HG03571 (cell line): ENCODE results near the gene FGF23.

ENCODE experiments used
- ATAC-seq: cut with Tn5 transposase; IDR thresholded peaks from one replicate; pipeline ENCODE4 v1.9.1; 2021; ENCODE audit not compliant: unreplicated experiment

The FGF23 gene

DNA sequence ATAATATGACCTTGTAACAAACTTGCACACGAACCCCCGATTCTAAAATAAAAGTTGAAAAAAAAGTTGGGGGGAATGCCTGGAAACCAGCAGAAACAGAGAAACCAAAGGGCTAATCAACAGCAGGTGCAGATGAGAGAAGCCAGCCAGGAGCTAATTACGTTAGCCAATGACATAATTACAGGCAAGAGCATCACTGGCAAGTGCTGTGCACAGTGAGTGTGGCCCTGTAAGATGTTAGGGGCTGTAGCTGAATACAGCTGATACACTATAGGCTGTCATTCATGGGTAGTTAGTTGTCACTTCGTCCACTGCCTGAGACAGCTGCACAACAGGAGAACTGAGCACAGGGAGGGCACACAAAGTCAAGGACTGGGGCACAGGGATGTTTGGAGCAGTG, 7.3 kb upstream of the FGF23 start:
- no peak for ATAC-seq

- no peak for ATAC-seq
These were observed 3.9 kb upstream of the FGF23 start for GRCh38 chr12:4383304-4383865.

- no peak for ATAC-seq
These were observed 820 bp upstream of the FGF23 start for GRCh38 chr12:4380332-4380731.

DNA sequence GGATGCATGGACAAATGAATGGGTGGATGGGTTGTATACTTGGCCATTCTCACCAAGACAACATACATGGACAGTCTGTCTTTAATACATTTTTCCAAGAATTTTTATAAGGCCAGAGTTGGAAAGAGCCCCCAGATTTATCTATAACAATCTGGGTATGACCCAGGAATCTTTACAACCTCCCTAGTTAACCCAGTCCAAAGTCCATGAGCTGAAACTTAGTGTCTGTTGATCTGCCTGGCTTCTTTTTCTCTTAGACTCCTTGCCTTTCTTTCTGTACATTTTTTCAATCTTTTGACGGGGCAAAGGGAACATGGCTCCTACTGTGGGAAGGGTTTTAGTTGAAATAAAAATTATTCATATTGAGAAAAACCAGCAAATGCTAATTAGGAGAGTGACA, 740 bp downstream of the FGF23 start:
- ATAC-seq: no peak

- ATAC-seq: no peak
These were observed 4.1 kb downstream of the FGF23 start for GRCh38 chr12:4375449-4375848.

DNA sequence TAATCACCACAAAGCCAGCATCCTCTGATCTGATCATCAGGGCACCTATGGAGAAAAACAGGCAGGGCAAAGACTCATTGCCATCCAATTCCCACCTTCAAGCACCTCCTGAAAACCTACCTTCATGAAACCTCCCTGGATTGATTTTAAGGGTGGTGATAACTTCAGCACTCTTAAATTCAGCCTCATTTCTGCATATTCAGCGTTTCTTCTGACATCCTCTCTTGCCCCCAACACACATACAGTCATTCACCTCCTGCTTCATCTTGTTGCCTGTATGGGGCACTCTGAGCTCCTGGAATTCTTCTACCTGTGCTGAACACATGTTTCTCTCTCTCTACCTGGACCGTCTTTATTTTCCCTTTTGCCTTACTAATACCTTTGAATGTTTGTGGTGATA, 6.9 kb downstream of the FGF23 start:
- no peak for ATAC-seq

DNA sequence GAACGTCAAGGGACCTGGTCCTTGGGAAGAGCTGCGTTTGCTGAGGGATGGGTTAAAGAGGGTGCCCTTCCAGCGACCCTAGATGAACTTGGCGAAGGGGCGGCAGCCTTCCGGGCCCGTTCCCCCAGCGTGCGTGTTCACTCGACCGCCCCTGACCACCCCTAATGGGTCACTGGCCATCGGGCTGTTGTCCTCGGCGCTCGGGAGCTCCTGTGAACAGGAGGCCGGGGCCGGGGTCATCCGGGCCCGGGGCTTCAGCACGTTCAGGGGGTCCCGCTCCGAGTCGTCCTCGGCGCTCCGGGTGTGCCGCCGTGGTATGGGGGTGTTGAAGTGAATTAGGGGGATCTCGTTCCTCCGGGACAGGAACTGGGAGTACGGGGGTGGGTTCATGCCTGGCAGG, 9.2 kb downstream of the FGF23 start:
- no peak for ATAC-seq

DNA sequence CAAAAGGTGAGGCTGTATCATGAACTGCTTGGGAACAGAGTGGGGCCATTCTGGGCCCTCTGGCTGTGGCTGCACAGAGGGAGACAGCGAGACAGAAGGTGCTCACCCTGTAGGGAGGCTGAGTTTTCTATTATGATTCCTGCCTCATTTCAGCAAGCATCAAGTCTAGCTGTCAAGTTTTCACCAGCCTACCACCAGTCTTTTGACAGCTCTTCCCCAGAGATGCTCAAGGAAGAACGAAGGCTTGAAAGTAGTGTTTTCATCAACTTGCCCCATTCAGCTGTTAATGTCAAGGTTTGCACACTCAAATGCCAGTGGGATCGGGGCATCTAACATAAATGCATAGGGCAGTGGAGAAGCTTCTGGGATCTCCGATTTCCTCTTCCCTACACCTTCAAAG, 10.0 kb downstream of the FGF23 start:
- ATAC-seq: no peak

DNA sequence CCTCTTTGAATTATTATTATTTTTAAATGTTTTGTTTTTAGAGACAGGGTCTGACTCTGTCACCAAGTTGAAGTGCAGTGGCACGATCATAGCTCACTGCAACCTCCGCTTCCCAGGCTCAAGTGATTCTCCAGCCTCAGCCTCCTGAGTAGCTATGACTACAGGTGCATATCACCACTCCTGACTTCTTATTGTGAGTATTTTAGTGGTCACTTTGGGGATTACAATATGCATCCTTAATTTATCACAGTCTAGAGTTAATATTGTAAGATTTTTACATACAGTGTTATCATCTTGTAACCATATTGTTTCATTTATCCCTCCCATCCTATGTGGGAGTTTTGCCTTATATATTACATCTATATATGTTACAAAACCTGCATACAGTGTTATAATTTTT, 13.4 kb downstream of the FGF23 start:
- ATAC-seq: no peak

DNA sequence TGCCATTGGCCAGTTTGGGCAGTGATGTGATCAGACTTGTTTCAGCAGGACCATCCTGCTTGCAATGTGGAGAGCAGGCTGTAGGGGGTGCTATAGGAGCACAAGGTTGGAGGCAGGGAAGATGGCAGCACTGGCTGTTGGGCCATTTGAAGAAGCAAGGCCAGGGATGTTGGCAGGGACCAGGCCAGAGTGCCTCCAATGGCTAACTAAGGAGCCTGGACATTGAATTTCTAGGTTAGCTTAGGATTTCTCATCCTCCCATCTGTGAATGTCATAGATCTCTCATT, 23.5 kb downstream of the FGF23 start:
- no peak for ATAC-seq

DNA sequence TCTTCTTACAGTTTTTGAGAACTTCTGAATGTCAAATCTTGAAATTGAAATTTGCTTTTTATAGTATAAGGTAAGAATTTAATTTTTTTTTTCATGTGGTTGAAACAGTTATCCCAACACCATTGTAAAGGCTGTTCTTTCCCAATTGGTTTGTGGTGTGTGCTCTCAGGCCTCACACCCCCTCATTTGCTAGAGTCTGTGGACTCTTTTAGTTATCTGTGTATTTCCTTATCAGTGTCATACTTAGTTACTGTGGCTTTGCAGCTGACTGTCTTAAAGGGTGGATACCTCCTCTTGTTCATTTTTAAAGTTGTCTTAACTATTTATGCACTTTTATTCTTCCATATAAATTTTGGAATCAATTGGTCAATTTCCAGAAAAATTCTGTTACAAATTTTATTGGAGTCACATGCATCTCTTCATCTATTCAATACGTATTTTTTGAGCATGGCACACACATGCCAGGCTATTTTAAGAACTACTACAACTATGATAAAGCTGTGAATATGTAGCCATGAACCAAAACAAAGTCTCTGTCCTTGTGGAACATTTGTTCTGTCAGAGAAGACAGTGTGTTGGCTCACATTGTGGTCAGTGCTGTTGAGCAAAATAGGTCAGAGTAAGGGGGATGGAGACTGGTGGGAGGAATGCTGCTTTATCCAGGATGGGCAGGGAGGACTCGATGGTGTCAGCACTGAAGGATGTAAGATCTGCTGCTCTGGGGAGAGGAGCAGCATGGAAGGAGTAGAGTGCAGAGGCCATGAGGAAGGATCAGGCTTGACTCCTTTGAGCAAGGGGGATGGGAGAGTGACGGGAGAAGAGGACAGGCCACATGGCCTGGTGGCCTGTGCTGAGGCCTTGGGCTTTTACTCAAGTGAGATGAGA, 24.1 kb downstream of the FGF23 start:
- ATAC-seq: no peak

DNA sequence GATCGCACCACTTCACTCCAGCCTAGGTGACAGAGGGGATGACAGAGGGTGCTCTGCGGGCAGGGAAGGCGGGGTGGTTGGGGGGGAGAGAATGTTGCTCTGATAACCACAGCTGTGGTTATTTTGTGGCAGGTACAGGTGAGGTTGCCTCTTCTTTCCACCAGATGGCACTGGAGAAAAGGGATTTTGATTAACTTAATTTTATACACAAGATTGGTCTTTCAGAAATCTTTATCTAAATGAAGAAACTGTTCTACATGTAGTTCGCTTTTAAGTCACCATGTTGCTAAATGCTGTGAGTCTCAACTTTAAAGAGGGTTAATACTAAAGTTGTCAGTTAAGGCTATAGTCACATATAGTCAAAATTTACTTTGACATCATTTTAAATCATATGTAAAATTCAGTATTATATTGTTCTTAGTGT, 25.7 kb downstream of the FGF23 start:
- no peak for ATAC-seq

- ATAC-seq: no peak
These were observed 32.6 kb downstream of the FGF23 start for GRCh38 chr12:4346931-4347330.

- ATAC-seq: no peak
These were observed 47.7 kb downstream of the FGF23 start for GRCh38 chr12:4331842-4332241.

- ATAC-seq: no peak
These were observed 48.3 kb downstream of the FGF23 start for GRCh38 chr12:4331221-4331620.

- no peak for ATAC-seq
These were observed 49.3 kb downstream of the FGF23 start for GRCh38 chr12:4330203-4330602.

- no peak for ATAC-seq
These were observed 52.2 kb downstream of the FGF23 start for GRCh38 chr12:4327293-4327692.

DNA sequence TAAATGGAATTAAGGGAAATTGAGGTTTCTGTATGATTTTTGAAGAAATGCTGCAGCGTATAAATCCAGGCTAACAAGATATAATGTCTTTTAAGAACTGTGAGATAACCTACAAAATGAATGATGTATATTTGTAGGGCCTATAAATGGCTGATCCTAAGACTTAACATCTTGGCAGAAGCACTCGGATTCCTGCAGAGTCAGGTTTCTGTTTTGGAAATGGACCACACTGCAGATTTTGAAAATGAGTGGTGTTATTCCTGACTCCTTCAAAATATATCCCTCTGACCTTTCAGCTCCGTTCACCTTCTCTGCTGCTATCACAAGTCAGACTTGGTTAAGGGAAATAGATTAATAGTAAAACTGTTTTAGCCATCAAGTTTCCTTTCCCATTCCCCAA, 53.5 kb downstream of the FGF23 start:
- no peak for ATAC-seq

GRCh38 chr12:4324366-4324765, 55.1 kb downstream of the FGF23 start:
- ATAC-seq: no peak

DNA sequence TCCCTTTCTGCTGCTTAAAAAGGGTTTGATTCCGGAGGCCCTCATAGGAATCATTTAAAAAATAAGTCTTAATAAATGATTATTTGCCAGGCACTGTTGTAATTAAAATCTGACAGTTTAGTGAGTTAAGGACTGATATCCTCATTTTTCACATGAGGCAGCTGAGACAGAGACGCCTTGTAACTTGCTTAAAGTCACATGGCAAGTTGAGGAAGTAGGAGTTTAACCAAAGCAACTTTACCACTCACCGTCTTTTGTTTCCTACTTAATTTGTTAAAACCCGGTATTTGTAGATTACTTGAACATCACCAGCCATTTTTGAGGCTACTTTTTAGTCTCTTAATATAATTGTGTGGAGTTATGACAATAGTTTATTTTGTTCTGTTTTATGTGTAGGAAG, 56.1 kb downstream of the FGF23 start:
- no peak for ATAC-seq

DNA sequence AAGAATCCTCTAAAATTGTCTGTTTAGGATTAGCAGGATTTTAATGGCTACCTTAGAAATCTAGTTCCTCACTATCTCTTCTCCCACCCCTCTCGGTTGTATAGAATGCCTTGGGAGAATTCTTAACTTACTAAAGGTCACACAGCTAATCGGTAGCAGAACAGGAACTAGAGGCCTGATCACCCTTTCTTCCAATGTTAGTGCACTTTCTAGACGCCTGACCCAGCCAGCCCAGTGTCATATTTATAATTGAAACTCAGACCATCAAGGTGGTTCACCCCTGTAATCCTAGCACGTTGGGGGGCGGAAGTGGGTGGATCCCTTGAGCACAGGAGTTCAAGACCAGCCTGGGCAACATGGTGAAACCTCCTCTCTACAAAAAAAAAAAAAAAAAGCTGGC, 56.8 kb downstream of the FGF23 start:
- ATAC-seq: no peak

GRCh38 chr12:4320853-4321701, 58.4 kb downstream of the FGF23 start, which contains the start of gene TIGAR:
Gene TIGAR, plus strand, starts transcription at chr12:4321213. Its CDS starts 59 bp downstream, at chr12:4321272.
- peak; percentile 93 for ATAC-seq
